Chondrocyte (in vitro differentiated cells): ENCODE results near the gene MMRN2. TPM values are rescaled to one million over a fixed set of nuclear protein-coding genes. Genes with fewer than 3 reads are reported as not detected.
"Not testable (repeated sequence)": the region's sequence is repeated elsewhere in the genome, so short reads cannot be mapped to it uniquely, and the experiment has no call there.

Experiments used
- DNase-seq: peaks from one replicate; pipeline ENCODE4 v3.0.0; 2021; ENCODE audit warnings: mixed read lengths, low spot score
- H3K27ac Mint-ChIP-seq: one replicate; pipeline ENCODE4 v1.8.0; 2021; ENCODE audit warnings: mild to moderate bottlenecking, moderate library complexity, mixed read lengths; ENCODE audit not compliant: unreplicated experiment
- H3K27me3 Mint-ChIP-seq: 2 replicates; pipeline ENCODE4 v1.8.0; 2021; ENCODE audit warnings: low read depth, mixed read lengths
- H3K36me3 Mint-ChIP-seq: 2 replicates; pipeline ENCODE4 v1.8.0; 2021; ENCODE audit warnings: low read depth, mixed read lengths
- H3K4me1 Mint-ChIP-seq: 2 replicates; pipeline ENCODE4 v1.8.0; 2021; ENCODE audit warnings: low read depth, mild to moderate bottlenecking, mixed read lengths
- H3K4me3 Mint-ChIP-seq: one replicate; pipeline ENCODE4 v1.8.0; 2021; ENCODE audit warnings: mild to moderate bottlenecking, moderate library complexity, mixed read lengths; ENCODE audit not compliant: unreplicated experiment
- H3K9me3 Mint-ChIP-seq: 2 replicates; pipeline ENCODE4 v1.8.0; 2021; ENCODE audit warnings: low read depth, mixed read lengths
- CTCF ChIP-seq: fragments of 200-600 bp; sonication (generic); IDR thresholded peaks from 2 replicates; pipeline ENCODE4 v1.5.0; 2021; ENCODE audit warnings: antibody characterized with exemption, mild to moderate bottlenecking, moderate library complexity
- long read RNA-seq: library from polyadenylated mRNA; stranded (forward); transcript quantifications from one replicate; pipeline ENCODE4 v2.0.0, GENCODE V29; 2021
- total RNA-seq: library from RNA; stranded (reverse); gene quantifications from 3 replicates; pipeline ENCODE4 v1.2.1, GENCODE V29; 2021

MMRN2 gene
- total RNA-seq, result 0.31 to 0.92 TPM (median 0.40 TPM) in 3 replicates
- long read RNA-seq, result 0 reads

GRCh38 chr10:86957471-86958115 is at the start of gene MMRN2:
Gene MMRN2, minus strand, starts transcription at chr10:86957615. Its CDS starts 74 bp downstream, at chr10:86957541.
- Mint-ChIP-seq H3K4me3 (no peak within 1 kb of the TSS), H3K36me3 (no peaks in the 10 kb centered on the region), H3K9me3 (peaks cover 4% of the 10 kb centered on the region), H3K27ac (no peak within 1 kb of the TSS), H3K4me1 (peaks cover 54% of the 10 kb centered on the region), H3K27me3 (no peaks in the 10 kb centered on the region)
- DNase-seq, result no peak
- no peak for TF ChIP-seq CTCF

- not testable (repeated sequence) for DNase-seq, H3K27me3 Mint-ChIP-seq, H3K4me1 Mint-ChIP-seq, H3K4me3 Mint-ChIP-seq, H3K9me3 Mint-ChIP-seq, H3K27ac Mint-ChIP-seq, H3K36me3 Mint-ChIP-seq
Measured at GRCh38 chr10:87007124-87007523, 49.7 kb upstream of the MMRN2 start.

GRCh38 chr10:87000491-87000890 is 43.1 kb upstream of the MMRN2 start:
- Mint-ChIP-seq H3K36me3 (no peaks in the 10 kb centered on the region), H3K27ac (no peak overlapping the region), H3K27me3 (no peaks in the 10 kb centered on the region), H3K4me3 (no peak overlapping the region), H3K4me1 (peaks cover 8% of the 10 kb centered on the region), H3K9me3 (no peaks in the 10 kb centered on the region)
- no peak for DNase-seq
- no peak for TF ChIP-seq CTCF

GRCh38 chr10:86999802-87000403 is 42.5 kb upstream of the MMRN2 start:
- not testable (repeated sequence) for H3K9me3 Mint-ChIP-seq

GRCh38 chr10:86992929-86993328 is 35.5 kb upstream of the MMRN2 start:
- H3K27me3 Mint-ChIP-seq, result no peaks in the 10 kb centered on the region
- H3K36me3 Mint-ChIP-seq, result peaks cover 1% of the 10 kb centered on the region
- H3K4me3 Mint-ChIP-seq, result no peak overlapping the region
- peaks cover 20% of the 10 kb centered on the region for H3K4me1 Mint-ChIP-seq
- H3K27ac Mint-ChIP-seq, result peak overlapping the region; percentile 50
- DNase-seq, result no peak
- TF ChIP-seq CTCF, result no peak
- no peaks in the 10 kb centered on the region for H3K9me3 Mint-ChIP-seq

More at GRCh38 chr10:86999802-87000403, 42.5 kb upstream of the MMRN2 start:
- not testable (repeated sequence) for H3K27ac Mint-ChIP-seq, H3K4me1 Mint-ChIP-seq, H3K27me3 Mint-ChIP-seq, DNase-seq, H3K4me3 Mint-ChIP-seq, H3K36me3 Mint-ChIP-seq

- Mint-ChIP-seq H3K4me3 (no peak overlapping the region), H3K9me3 (no peaks in the 10 kb centered on the region), H3K27me3 (no peaks in the 10 kb centered on the region), H3K4me1 (peaks cover 20% of the 10 kb centered on the region), H3K27ac (peak overlapping the region; percentile 50), H3K36me3 (peaks cover 1% of the 10 kb centered on the region)
- no peak for TF ChIP-seq CTCF
- DNase-seq, result no peak
Measured at GRCh38 chr10:86992456-86992855, 35.0 kb upstream of the MMRN2 start.

GRCh38 chr10:86991362-86991761 is 33.9 kb upstream of the MMRN2 start:
- H3K27ac Mint-ChIP-seq, H3K4me3 Mint-ChIP-seq, H3K9me3 Mint-ChIP-seq, H3K27me3 Mint-ChIP-seq, DNase-seq, H3K36me3 Mint-ChIP-seq: not testable (repeated sequence)
- peaks cover 20% of the 10 kb centered on the region for H3K4me1 Mint-ChIP-seq
